ENCODE results near the gene NIN. TPM values are rescaled to one million over a fixed set of nuclear protein-coding genes. Genes with fewer than 3 reads are reported as not detected.
A peak's percentile ranks its signal among the peaks of the same experiment; 100 is the strongest.

NIN gene
- total RNA-seq, 3 donors from 2014 or later: 20.5 to 36.3 (median 27.9) TPM

DNA sequence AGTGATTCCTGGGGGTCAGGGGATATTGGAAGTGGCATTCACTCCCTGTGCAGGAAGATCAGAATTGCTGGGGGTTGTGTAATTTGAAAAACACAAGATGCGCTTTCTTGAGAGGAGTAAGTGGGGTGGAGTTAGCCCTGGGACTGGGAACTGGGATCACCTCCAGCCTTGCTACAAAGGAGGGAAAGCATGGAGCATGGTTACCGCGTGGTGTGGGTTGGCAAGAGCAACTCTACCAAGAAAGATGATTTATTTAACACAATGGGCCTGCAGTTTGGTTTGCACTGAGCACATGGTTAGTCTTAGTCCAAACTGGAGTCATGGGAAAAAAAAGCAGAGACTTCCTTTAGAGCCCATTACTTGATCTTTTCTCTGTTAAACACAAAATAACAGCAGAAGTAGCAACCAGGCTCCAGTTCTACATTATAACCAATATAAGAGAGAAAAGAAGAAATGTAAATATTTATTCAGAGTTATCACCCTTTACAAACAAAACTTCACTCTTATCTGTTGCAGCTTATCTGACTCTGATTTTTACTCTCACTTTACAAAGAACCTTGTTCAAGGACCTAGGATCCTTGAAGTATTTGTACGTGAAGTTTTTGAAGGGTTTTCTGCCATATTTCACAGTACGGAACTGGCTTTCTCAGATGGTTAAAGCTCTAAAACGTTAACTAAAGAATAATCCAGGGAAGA, 2.1 kb upstream of the NIN start:
- H3K9me3 ChIP-seq: no peaks in the 10 kb centered on the region
- intact Hi-C loops (cut with DNase I, micrococcal nuclease): no loop called here
- no peak overlapping the region for H3K4me3 ChIP-seq
- TF ChIP-seq, protein P1, sequence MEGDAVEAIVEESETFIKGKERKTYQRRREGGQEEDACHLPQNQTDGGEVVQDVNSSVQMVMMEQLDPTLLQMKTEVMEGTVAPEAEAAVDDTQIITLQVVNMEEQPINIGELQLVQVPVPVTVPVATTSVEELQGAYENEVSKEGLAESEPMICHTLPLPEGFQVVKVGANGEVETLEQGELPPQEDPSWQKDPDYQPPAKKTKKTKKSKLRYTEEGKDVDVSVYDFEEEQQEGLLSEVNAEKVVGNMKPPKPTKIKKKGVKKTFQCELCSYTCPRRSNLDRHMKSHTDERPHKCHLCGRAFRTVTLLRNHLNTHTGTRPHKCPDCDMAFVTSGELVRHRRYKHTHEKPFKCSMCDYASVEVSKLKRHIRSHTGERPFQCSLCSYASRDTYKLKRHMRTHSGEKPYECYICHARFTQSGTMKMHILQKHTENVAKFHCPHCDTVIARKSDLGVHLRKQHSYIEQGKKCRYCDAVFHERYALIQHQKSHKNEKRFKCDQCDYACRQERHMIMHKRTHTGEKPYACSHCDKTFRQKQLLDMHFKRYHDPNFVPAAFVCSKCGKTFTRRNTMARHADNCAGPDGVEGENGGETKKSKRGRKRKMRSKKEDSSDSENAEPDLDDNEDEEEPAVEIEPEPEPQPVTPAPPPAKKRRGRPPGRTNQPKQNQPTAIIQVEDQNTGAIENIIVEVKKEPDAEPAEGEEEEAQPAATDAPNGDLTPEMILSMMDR (IDR thresholded peaks at IDR 0.05): no peak
- ATAC-seq (no peak), DNase-seq (no peak)
- H3K4me1 ChIP-seq (ENCODE audit: low read depth): peaks cover 20% of the 10 kb centered on the region
- no peaks in the 10 kb centered on the region for H3K36me3 ChIP-seq (ENCODE audit: low read depth)

DNA sequence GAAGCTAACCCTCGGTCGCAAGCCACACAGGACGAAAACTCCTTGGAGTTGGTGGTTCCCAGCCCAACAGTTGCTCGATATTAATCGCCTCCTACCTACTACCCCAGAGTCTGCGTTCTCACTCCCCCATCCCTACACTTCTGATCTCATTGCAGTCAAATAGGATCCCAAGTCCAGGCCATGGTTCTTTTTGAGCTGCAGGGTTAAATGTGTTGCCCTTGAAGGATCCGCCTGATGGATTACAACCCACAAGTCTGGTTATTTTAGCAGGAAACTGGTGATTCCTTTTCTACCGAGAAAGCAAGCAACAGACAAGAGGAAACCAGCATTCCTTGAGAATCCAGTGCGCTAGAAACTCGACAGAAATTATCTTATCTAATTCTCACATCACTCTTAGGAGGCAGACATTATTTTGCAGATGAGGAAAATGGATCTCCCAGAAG, 785 bp upstream of the NIN start:
- ATAC-seq (no peak), DNase-seq (no peak)
- intact Hi-C loops (cut with DNase I, micrococcal nuclease): no loop called here
- Histone ChIP-seq H3K4me3 (peak overlapping the region; percentile 85), H3K9me3 (no peaks in the 10 kb centered on the region), H3K36me3 (ENCODE audit: low read depth) (no peaks in the 10 kb centered on the region), H3K4me1 (ENCODE audit: low read depth) (peaks cover 20% of the 10 kb centered on the region)
- TF ChIP-seq, protein P1 (IDR thresholded peaks at IDR 0.05): no peak

DNA sequence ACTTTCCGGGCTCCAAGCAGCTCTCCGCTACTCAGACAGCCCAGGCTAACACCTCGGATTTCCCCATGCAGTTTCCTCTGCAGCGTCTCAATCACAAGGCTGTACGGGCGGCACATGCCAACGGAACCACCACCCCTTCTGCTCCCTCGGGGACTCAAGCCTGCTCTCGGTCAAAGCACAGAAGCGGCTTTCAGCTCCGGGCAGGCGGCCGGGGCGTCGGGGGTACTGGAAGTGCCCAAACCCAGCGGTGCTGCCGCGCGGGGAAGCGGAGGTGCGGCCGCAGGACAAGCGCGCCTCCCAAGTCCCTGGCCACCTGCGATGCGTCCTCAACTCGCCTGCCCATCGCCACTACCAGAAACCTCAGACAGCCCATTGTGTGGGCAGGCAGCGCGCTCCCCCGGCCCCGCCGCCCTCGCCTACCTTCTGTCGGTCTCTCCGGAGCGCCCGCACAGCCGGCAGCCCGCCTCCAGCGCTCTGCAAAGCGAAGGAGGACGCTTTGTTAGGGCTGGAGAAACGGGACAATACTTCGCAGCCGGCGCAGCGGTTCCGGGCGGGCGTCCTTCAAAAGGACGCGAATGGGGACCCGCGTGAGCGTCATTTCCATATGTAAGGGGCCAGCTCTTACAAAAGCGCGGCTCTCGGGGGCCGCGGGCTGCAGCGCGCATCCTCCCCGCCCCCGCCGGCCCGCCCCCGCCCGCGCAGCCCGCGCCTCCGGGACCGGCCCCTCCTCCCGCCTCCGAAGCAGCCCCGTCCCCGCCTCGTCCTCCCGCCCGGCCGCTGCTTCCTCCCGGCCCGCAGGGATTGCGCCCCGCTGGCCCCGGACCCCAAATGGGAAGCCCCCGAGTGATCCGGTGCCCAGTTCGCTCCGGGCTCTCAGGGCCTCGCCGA, 674 bp downstream of the NIN start:
- ATAC-seq (peak; percentile 62), DNase-seq (peak; percentile 50 to 80 (median 69))
- peaks cover 20% of the 10 kb centered on the region for H3K4me1 ChIP-seq (ENCODE audit: low read depth)
- intact Hi-C loops (cut with DNase I, micrococcal nuclease): no loop called here
- peak overlapping the region; percentile 85 for H3K4me3 ChIP-seq
- H3K9me3 ChIP-seq: no peaks in the 10 kb centered on the region
- TF ChIP-seq, protein P1 (IDR thresholded peaks at IDR 0.05): no peak
- no peaks in the 10 kb centered on the region for H3K36me3 ChIP-seq (ENCODE audit: low read depth)

DNA sequence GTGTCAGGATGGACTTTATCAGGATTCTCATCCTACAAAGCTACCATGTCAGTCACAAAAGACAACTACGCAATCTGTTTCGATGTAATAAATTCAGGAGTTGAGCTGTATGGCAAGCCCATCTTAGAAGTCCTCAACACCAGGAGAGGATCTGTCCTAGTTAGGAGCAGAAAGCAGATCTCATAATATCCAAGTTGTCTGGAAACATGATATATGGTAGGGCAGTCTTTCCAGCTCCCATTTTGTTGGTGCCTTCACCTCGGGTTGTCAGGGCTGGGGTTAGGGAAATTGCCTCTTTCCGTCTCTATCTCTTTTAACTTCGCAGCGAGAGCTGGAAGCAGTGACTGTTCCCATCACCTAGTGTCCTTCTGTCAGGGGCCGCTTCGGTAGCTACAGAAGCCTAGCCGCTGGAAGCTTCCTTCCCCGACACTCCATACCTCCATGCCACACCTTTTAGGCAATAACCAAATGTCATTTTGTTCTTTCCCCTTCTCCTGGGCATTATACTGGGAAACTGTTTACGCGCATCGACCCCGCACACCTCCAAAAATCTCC, 1.4 kb downstream of the NIN start:
- no peak for DNase-seq

More for the DNA sequence above, 1.4 kb downstream of the NIN start:
- intact Hi-C loops (cut with DNase I, micrococcal nuclease): no loop called here
- Histone ChIP-seq H3K4me3 (peak overlapping the region; percentile 85), H3K9me3 (no peaks in the 10 kb centered on the region), H3K36me3 (ENCODE audit: low read depth) (no peaks in the 10 kb centered on the region), H3K4me1 (ENCODE audit: low read depth) (peaks cover 20% of the 10 kb centered on the region)
- TF ChIP-seq, protein P1 (IDR thresholded peaks at IDR 0.05): no peak
- peak; percentile 0 for ATAC-seq
